HEK293 (cell line): ENCODE results near the gene PHLPP2.

Experiments used
- KLF10 ChIP-seq: fragments of 450-650 bp; IDR thresholded peaks from 2 replicates; pipeline ENCODE4 v1.5.1; 2018; ENCODE audit warnings: missing biosample characterization, mild to moderate bottlenecking, missing genetic modification characterization
- OVOL3 ChIP-seq: fragments of 450-650 bp; formaldehyde crosslinking; IDR thresholded peaks from 2 replicates; pipeline ENCODE4 v1.5.1; 2016; ENCODE audit warnings: missing biosample characterization, missing genetic modification characterization
- ZBTB21 ChIP-seq: fragments of 450-650 bp; formaldehyde crosslinking; IDR thresholded peaks from 2 replicates; pipeline ENCODE4 v1.5.1; 2017; ENCODE audit warnings: missing biosample characterization, missing genetic modification characterization
- ZNF121 ChIP-seq: fragments of 450-650 bp; formaldehyde crosslinking; IDR thresholded peaks from 2 replicates; pipeline ENCODE4 v1.5.1; 2016; ENCODE audit warnings: missing biosample characterization, missing genetic modification characterization
- ZNF184 ChIP-seq: fragments of 450-650 bp; IDR thresholded peaks from 2 replicates; pipeline ENCODE4 v1.5.1; 2018; ENCODE audit warnings: missing biosample characterization, mild to moderate bottlenecking, missing genetic modification characterization
- ZNF214 ChIP-seq: fragments of 450-650 bp; formaldehyde crosslinking; IDR thresholded peaks from 2 replicates; pipeline ENCODE4 v1.5.1; 2017; ENCODE audit warnings: missing biosample characterization, mild to moderate bottlenecking, missing genetic modification characterization, borderline replicate concordance
- ZNF292 ChIP-seq: fragments of 450-650 bp; formaldehyde crosslinking; IDR thresholded peaks from 2 replicates; pipeline ENCODE4 v1.5.1; 2016; ENCODE audit warnings: low read depth, missing biosample characterization, missing genetic modification characterization, borderline replicate concordance
- ZNF311 ChIP-seq: fragments of 450-650 bp; formaldehyde crosslinking; IDR thresholded peaks from 2 replicates; pipeline ENCODE4 v1.5.1; 2017; ENCODE audit warnings: missing biosample characterization, missing genetic modification characterization, borderline replicate concordance
- ZNF558 ChIP-seq: fragments of 450-650 bp; formaldehyde crosslinking; IDR thresholded peaks from 2 replicates; pipeline ENCODE4 v1.5.1; 2016; ENCODE audit warnings: missing biosample characterization, missing genetic modification characterization
- TF ChIP-seq, protein P1 (sequence below): fragments of 450-650 bp; formaldehyde crosslinking; IDR thresholded peaks from 2 replicates; pipeline ENCODE4 v1.5.1; 2016; ENCODE audit warnings: missing biosample characterization, missing genetic modification characterization
- TF ChIP-seq, protein P2 (sequence below): fragments of 450-650 bp; formaldehyde crosslinking; IDR thresholded peaks from 2 replicates; pipeline ENCODE4 v1.5.1; 2016; ENCODE audit warnings: missing biosample characterization, missing genetic modification characterization
- TF ChIP-seq, protein P3 (sequence below): fragments of 450-650 bp; formaldehyde crosslinking; IDR thresholded peaks from 2 replicates; pipeline ENCODE4 v1.5.1; 2017; ENCODE audit warnings: missing biosample characterization, missing genetic modification characterization

DNA sequence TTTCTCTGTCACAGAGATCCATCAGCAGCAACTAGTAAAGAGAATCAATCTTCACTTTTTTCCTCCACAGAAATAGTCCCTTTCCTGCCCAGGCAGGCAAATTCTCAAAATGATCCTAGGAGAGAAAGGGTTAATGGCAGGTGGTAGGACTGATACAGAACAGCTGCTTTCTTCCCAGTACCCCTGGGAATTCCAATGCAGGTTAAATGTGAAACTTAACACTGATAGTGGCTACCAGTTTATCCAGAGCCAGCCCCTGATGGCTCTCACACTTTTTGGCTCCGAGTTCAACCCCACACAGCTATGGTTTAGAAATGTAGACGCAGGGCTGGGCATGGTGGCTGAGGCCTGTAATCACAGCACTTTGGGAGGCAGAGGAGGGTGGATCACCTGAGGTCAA is 76.3 kb downstream of the PHLPP2 start:
- TF ChIP-seq KLF10 (tag by site-specific recombination) (no peak), ZNF121 (tag by site-specific recombination) (no peak), ZNF311 (tag by site-specific recombination) (no peak), ZNF184 (tag by site-specific recombination) (no peak), ZNF214 (tag by site-specific recombination) (no peak), OVOL3 (no peak), ZBTB21 (tag by site-specific recombination) (no peak), ZNF292 (tag by site-specific recombination) (no peak), ZNF558 (tag by site-specific recombination) (no peak)
- TF ChIP-seq, protein P1, sequence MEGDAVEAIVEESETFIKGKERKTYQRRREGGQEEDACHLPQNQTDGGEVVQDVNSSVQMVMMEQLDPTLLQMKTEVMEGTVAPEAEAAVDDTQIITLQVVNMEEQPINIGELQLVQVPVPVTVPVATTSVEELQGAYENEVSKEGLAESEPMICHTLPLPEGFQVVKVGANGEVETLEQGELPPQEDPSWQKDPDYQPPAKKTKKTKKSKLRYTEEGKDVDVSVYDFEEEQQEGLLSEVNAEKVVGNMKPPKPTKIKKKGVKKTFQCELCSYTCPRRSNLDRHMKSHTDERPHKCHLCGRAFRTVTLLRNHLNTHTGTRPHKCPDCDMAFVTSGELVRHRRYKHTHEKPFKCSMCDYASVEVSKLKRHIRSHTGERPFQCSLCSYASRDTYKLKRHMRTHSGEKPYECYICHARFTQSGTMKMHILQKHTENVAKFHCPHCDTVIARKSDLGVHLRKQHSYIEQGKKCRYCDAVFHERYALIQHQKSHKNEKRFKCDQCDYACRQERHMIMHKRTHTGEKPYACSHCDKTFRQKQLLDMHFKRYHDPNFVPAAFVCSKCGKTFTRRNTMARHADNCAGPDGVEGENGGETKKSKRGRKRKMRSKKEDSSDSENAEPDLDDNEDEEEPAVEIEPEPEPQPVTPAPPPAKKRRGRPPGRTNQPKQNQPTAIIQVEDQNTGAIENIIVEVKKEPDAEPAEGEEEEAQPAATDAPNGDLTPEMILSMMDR (tag by site-specific recombination) = no peak
- TF ChIP-seq, protein P2, sequence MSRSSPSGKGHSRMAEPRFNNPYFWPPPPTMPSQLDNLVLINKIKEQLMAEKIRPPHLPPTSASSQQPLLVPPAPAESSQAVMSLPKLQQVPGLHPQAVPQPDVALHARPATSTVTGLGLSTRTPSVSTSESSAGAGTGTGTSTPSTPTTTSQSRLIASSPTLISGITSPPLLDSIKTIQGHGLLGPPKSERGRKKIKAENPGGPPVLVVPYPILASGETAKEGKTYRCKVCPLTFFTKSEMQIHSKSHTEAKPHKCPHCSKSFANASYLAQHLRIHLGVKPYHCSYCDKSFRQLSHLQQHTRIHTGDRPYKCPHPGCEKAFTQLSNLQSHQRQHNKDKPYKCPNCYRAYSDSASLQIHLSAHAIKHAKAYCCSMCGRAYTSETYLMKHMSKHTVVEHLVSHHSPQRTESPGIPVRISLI (tag by site-specific recombination) = no peak
- TF ChIP-seq, protein P3, sequence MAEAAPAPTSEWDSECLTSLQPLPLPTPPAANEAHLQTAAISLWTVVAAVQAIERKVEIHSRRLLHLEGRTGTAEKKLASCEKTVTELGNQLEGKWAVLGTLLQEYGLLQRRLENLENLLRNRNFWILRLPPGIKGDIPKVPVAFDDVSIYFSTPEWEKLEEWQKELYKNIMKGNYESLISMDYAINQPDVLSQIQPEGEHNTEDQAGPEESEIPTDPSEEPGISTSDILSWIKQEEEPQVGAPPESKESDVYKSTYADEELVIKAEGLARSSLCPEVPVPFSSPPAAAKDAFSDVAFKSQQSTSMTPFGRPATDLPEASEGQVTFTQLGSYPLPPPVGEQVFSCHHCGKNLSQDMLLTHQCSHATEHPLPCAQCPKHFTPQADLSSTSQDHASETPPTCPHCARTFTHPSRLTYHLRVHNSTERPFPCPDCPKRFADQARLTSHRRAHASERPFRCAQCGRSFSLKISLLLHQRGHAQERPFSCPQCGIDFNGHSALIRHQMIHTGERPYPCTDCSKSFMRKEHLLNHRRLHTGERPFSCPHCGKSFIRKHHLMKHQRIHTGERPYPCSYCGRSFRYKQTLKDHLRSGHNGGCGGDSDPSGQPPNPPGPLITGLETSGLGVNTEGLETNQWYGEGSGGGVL (tag by site-specific recombination) = no peak
